GM12878 (cell line): Measurements from ENCODE around the gene KCNQ1. TPM values are rescaled to one million over a fixed set of nuclear protein-coding genes. Genes with fewer than 3 reads are reported as not detected.

Experiments
- ATAC-seq: fragments of 200-7000 bp; cut with Tn5 transposase; 3 replicates; pipeline ENCODE4 v1.9.1; 2020; ENCODE audit warnings: mild to moderate bottlenecking, moderate library complexity
- BruUV-seq: library from RNA; stranded (reverse); fragments of 400-500 nt; replicated peaks from 2 replicates; lab custom pipeline; 2021; lab: Mats Ljungman, UMichigan
- CTCF ChIA-PET: fragments of 300-600 bp; sonication (Branson Sonifier 250); formaldehyde crosslinking; extraction: SDS; loops from one replicate; lab custom pipeline; 2021; ENCODE audit warnings: inconsistent platforms; lab: Yijun Ruan, JAX
- POLR2A ChIA-PET: fragments of 350-600 bp; formaldehyde crosslinking; extraction: SDS; loops from one replicate; lab custom pipeline; 2021; ENCODE audit warnings: inconsistent platforms; lab: Charles Lee
- RAD21 ChIA-PET: fragments of 300-600 bp; sonication (Branson Sonifier 250); formaldehyde crosslinking; loops from one replicate; lab custom pipeline; 2023; ENCODE audit warnings: antibody characterized with exemption; ENCODE audit not compliant: unreplicated experiment; lab: Charles Lee
- SMC1A ChIA-PET: fragments of 300-600 bp; sonication (Branson Sonifier 250); formaldehyde crosslinking; loops from one replicate; lab custom pipeline; 2023; ENCODE audit not compliant: unreplicated experiment, uncharacterized antibody; lab: Charles Lee
- DNase-seq: peaks from one replicate; pipeline ENCODE4 v3.0.0-alpha.2; 2011; ENCODE audit warnings: low read depth, low spot score
- FAIRE-seq: peaks from 3 replicates; lab custom pipeline; 2011; peaks lifted over from hg19 to GRCh38; lab: Jason Lieb, UNC
- H2AFZ ChIP-seq: 2 replicates; pipeline ENCODE4 v1.6.0; 2011; ENCODE audit warnings: low read depth, low read length, control low read depth; ENCODE audit not compliant: control insufficient read depth
- H3K27ac ChIP-seq: 2 replicates; pipeline ENCODE4 v1.5.1; 2011; ENCODE audit warnings: control low read depth; ENCODE audit not compliant: control insufficient read depth, insufficient read depth
- H3K27me3 ChIP-seq, 2 experiments: replicated peaks in 1 of 2; 2 replicates each; pipeline versions ENCODE4 v1.6.0 to v1.6.1; 2011; ENCODE audit warnings: low read length in 1 of 2; ENCODE audit not compliant: control insufficient read depth in 2 of 2, insufficient read depth in 2 of 2
- H3K36me3 ChIP-seq, 2 experiments: 2 replicates each; pipeline ENCODE4 v1.5.1; 2011; ENCODE audit warnings: low read length in 1 of 2; ENCODE audit not compliant: control insufficient read depth in 2 of 2, insufficient read depth in 2 of 2
- H3K4me1 ChIP-seq: 2 replicates; pipeline ENCODE4 v1.6.1; 2011; ENCODE audit warnings: mild to moderate bottlenecking, low read length, moderate library complexity, mixed read lengths; ENCODE audit not compliant: control insufficient read depth, insufficient read depth
- H3K4me2 ChIP-seq: 2 replicates; pipeline ENCODE4 v1.6.0; 2011; ENCODE audit warnings: control low read depth; ENCODE audit not compliant: control insufficient read depth, insufficient read depth
- H3K4me3 ChIP-seq: fragments of 200-600 bp; sonication (generic); 2 replicates; pipeline ENCODE4 v1.5.1; 2016
- H3K79me2 ChIP-seq: 2 replicates; pipeline ENCODE4 v1.6.0; 2011; ENCODE audit warnings: low read length; ENCODE audit not compliant: control insufficient read depth, insufficient read depth
- H3K9ac ChIP-seq: 2 replicates; pipeline ENCODE4 v1.8.0; 2011; ENCODE audit warnings: low read length, control low read depth, mixed read lengths; ENCODE audit not compliant: control insufficient read depth, insufficient read depth
- H3K9me3 ChIP-seq: replicated peaks from 3 replicates; pipeline ENCODE4 v1.5.1; 2011; ENCODE audit warnings: mild to moderate bottlenecking, low read length; ENCODE audit not compliant: control insufficient read depth, insufficient read depth
- H4K20me1 ChIP-seq: 2 replicates; pipeline ENCODE4 v1.6.0; 2011; ENCODE audit not compliant: control insufficient read depth, insufficient read depth
- BCL3 ChIP-seq: IDR thresholded peaks from 2 replicates; pipeline ENCODE4 v1.6.1; 2011; ENCODE audit warnings: borderline replicate concordance, low read depth, mild to moderate bottlenecking, moderate library complexity, low read length; ENCODE audit not compliant: insufficient read depth, poor library complexity, severe bottlenecking
- CBX3 ChIP-seq: fragments of 200-600 bp; sonication (generic); IDR thresholded peaks from 2 replicates; pipeline ENCODE4 v1.6.1; 2016; ENCODE audit warnings: low read depth, borderline replicate concordance
- IKZF2 ChIP-seq, 2 experiments: fragments of 450-650 bp; IDR thresholded peaks; 2 replicates each; pipeline ENCODE4 v1.6.1; 2017; ENCODE audit warnings: mild to moderate bottlenecking in 2 of 2, moderate library complexity in 2 of 2
- MTA3 ChIP-seq: IDR thresholded peaks from 2 replicates; pipeline ENCODE4 v1.6.1; 2012; ENCODE audit warnings: low read length, inconsistent platforms, borderline replicate concordance
- MXI1 ChIP-seq: fragments of 150-350 bp; IDR thresholded peaks from 2 replicates; pipeline ENCODE4 v1.6.1; 2011; ENCODE audit warnings: low read depth, mild to moderate bottlenecking, inconsistent platforms, low read length, improper control_type of control experiment
- MYC ChIP-seq: IDR thresholded peaks from 2 replicates; pipeline ENCODE4 v1.6.1; 2011; ENCODE audit warnings: mild to moderate bottlenecking, low read length, moderate library complexity, inconsistent platforms; ENCODE audit not compliant: insufficient read depth, insufficient replicate concordance, insufficient read length, severe bottlenecking
- NR2C2 ChIP-seq: IDR thresholded peaks from 2 replicates; pipeline ENCODE4 v1.6.1; 2011; ENCODE audit warnings: borderline replicate concordance, low read depth; ENCODE audit not compliant: control insufficient read depth, insufficient read length
- RCOR1 ChIP-seq: conservative IDR thresholded peaks from 2 replicates; pipeline ENCODE4 v1.6.1; 2012; ENCODE audit warnings: low read depth, low read length, improper control_type of control experiment
- YBX1 ChIP-seq: fragments of 450-650 bp; IDR thresholded peaks from 2 replicates; pipeline ENCODE4 v1.6.1; 2016; ENCODE audit warnings: antibody characterized with exemption
- ZBTB11 ChIP-seq: fragments of 450-650 bp; formaldehyde crosslinking; IDR thresholded peaks from 2 replicates; pipeline ENCODE4 v1.5.0; 2022; ENCODE audit warnings: mild to moderate bottlenecking, missing genetic modification characterization
- WGBS: methylation state at CpG from one replicate; pipeline ENCODE4 v1.1.6; 2016; ENCODE audit warnings: low lambda C conversion rate; ENCODE audit not compliant: insufficient replicate concordance, insufficient coverage; ENCODE audit errors: missing lambda C conversion rate; 5-methylcytosine and 5-hydroxymethylcytosine counted together
- in situ Hi-C: fragments of 300-500 bp; cut with MboI; formaldehyde crosslinking; loops from 9 replicates; pipeline ENCODE4 v1.14.3; 2018; ENCODE audit warnings: mixed read lengths
- intact Hi-C: fragments of 100-400 bp; cut with micrococcal nuclease; formaldehyde crosslinking; loops from one replicate; pipeline ENCODE4 v1.14.2; 2022; ENCODE audit not compliant: unreplicated experiment
- polyA plus RNA-seq, 11 experiments: library from polyadenylated mRNA; depleted of rRNA in 4 of 11; unstranded in 6 of 11; stranded (reverse) in 5 of 11; fragments of >200 nt; fragmentation: Nextera tagmentation in 4 of 11; fragmentation: Illumina TruSeq in 1 of 11; extraction: Ambion mirVana in 4 of 11; extraction: Trizol in 1 of 11; gene quantifications; 1 replicate in 1 of 11; 2 replicates in 10 of 11; pipeline versions ENCODE4 v1.2.1 to v1.2.3, GENCODE V29; 2011 to 2016; ENCODE audit warnings: inconsistent platforms in 2 of 11, missing spikeins in 2 of 11, low read depth in 1 of 11
- total RNA-seq, 4 experiments: library from RNA; depleted of rRNA in 3 of 4; stranded (reverse); fragments of >200 nt in 3 of 4; fragmentation: Illumina TruSeq in 1 of 4; extraction: Trizol in 1 of 4; gene quantifications; 2 replicates each; pipeline versions ENCODE4 v1.2.1 to v1.2.3, GENCODE V29; 2013 to 2021
- TF ChIP-seq, protein P1 (sequence below): IDR thresholded peaks from 2 replicates; pipeline ENCODE4 v1.6.1; 2012; ENCODE audit warnings: low read depth, low read length, improper control_type of control experiment
- TF ChIP-seq, protein P2 (sequence below): fragments of 450-650 bp; IDR thresholded peaks from 2 replicates; pipeline ENCODE4 v1.6.1; 2018; ENCODE audit warnings: borderline replicate concordance, mild to moderate bottlenecking; ENCODE audit not compliant: partially characterized antibody

Gene KCNQ1
- total and polyA plus RNA-seq, 10 of the 15 experiments (the other 5 are each of a cell fraction or from before 2014, with no cell fraction given) = 0.03 to 0.15 (median 0.12) TPM; not detected in 7

- Histone ChIP-seq H3K27me3 (no peaks in the 10 kb centered on the region; a peak in 1 of 4 replicates), H3K9me3 (no peaks in the 10 kb centered on the region; the same call in 2 of the 3 replicates), H3K27ac (peak overlapping the region; percentile 72), H4K20me1 (no peaks in the 10 kb centered on the region), H2AFZ (no peak overlapping the region), H3K79me2 (peaks cover 43% of the 10 kb centered on the region), H3K36me3 (no peaks in the 10 kb centered on the region), H3K9ac (peak overlapping the region; percentile 82), H3K4me2 (peak overlapping the region; percentile 73; the same call in 1 of the 2 replicates), H3K4me1 (no peaks in the 10 kb centered on the region; the same call in 1 of the 2 replicates), H3K4me3 (peak overlapping the region; percentile 73)
- ChIA-PET SMC1A (interaction anchor here (1.6 kb wide), 1 partner anchor 189 kb away, joined by 5 read pairs; no protein-coding TSS in a partner anchor), RAD21 (no interaction called here), CTCF (no interaction called here), POLR2A (interaction anchor here (0.6 kb wide), 1 partner anchor 203 kb away, joined by 5 read pairs; a partner anchor contains a TSS)
- DNase-seq = no peak
- peak; percentile 33 for ATAC-seq
- BruUV-seq = no TSS peak
- intact Hi-C loops (loop anchor here (2.0 kb wide), 1 partner anchor 166 kb away; no protein-coding TSS in a partner anchor), in situ Hi-C loops (no loop called here)
- no peak for FAIRE-seq
- 50% methylated on average over 27 of the region's 31 CpGs for whole genome bisulfite sequencing
- TF ChIP-seq MTA3 (no peak), RCOR1 (no peak), IKZF2 (IDR thresholded peaks at IDR 0.05) (no peak), NR2C2 (no peak), YBX1 (no peak), MYC (no peak), ZBTB11 (CRISPR knock-in tag) (no peak), CBX3 (no peak), MXI1 (no peak), BCL3 (no peak)
- TF ChIP-seq, protein P1, sequence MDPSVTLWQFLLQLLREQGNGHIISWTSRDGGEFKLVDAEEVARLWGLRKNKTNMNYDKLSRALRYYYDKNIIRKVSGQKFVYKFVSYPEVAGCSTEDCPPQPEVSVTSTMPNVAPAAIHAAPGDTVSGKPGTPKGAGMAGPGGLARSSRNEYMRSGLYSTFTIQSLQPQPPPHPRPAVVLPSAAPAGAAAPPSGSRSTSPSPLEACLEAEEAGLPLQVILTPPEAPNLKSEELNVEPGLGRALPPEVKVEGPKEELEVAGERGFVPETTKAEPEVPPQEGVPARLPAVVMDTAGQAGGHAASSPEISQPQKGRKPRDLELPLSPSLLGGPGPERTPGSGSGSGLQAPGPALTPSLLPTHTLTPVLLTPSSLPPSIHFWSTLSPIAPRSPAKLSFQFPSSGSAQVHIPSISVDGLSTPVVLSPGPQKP = no peak
- TF ChIP-seq, protein P2, sequence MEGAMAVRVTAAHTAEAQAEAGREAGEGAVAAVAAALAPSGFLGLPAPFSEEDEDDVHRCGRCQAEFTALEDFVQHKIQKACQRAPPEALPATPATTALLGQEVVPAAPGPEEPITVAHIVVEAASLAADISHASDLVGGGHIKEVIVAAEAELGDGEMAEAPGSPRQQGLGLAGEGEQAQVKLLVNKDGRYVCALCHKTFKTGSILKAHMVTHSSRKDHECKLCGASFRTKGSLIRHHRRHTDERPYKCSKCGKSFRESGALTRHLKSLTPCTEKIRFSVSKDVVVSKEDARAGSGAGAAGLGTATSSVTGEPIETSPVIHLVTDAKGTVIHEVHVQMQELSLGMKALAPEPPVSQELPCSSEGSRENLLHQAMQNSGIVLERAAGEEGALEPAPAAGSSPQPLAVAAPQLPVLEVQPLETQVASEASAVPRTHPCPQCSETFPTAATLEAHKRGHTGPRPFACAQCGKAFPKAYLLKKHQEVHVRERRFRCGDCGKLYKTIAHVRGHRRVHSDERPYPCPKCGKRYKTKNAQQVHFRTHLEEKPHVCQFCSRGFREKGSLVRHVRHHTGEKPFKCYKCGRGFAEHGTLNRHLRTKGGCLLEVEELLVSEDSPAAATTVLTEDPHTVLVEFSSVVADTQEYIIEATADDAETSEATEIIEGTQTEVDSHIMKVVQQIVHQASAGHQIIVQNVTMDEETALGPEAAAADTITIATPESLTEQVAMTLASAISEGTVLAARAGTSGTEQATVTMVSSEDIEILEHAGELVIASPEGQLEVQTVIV = no peak
Observed at GRCh38 chr11:2699185-2699530, 254.3 kb downstream of the KCNQ1 start.
